Prostate gland (tissue), 2 donors: Measurements from ENCODE around the gene FBXO44.

Experiments
- POLR2A ChIP-seq: fragments of 450-650 bp; IDR thresholded peaks from one replicate; pipeline ENCODE4 v1.6.1; 2016; ENCODE audit warnings: antibody characterized with exemption, mild to moderate bottlenecking
- TF ChIP-seq, protein P1 (sequence below), 4 experiments: fragments of 200-600 bp in 2 of 4; fragments of 450-650 bp in 2 of 4; sonication (generic) in 2 of 4; IDR thresholded peaks; 1 replicate in 3 of 4; 2 replicates in 1 of 4; pipeline ENCODE4 v1.5.1; 2016 to 2019; ENCODE audit warnings: antibody characterized with exemption in 4 of 4, mild to moderate bottlenecking in 2 of 4, moderate library complexity in 2 of 4

DNA sequence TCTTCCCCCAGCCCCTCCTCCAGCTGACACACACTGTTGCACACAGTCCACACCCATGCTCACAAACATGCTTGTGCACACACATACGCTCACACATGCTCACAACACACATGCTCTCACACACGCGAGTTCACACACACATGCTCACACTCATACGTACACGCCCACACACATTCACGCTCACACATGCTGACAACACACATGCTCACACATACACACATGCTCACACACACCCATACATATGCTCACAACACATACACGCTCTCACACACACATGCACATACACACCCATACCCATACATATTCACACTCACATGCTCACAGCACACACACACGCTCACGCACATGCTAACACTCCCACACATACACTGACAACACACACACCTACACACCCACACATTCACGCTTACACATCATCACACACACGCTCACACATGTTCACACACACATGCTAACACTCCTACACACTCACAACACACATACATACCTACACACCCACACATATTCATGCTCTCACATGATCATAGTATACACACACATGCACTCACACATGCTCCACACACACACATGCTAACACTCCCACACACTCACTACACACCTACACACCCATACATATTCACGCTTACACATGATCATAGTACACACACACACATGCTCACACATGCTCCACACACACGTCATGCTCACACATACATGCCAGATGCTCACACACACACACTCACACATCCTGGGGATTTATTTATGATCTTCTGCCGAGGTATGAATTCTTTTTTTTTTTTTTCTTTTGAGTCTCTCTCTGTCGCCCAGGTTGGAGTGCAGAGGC lies 47.5 kb downstream of the FBXO44 start:
- TF ChIP-seq, protein P1, sequence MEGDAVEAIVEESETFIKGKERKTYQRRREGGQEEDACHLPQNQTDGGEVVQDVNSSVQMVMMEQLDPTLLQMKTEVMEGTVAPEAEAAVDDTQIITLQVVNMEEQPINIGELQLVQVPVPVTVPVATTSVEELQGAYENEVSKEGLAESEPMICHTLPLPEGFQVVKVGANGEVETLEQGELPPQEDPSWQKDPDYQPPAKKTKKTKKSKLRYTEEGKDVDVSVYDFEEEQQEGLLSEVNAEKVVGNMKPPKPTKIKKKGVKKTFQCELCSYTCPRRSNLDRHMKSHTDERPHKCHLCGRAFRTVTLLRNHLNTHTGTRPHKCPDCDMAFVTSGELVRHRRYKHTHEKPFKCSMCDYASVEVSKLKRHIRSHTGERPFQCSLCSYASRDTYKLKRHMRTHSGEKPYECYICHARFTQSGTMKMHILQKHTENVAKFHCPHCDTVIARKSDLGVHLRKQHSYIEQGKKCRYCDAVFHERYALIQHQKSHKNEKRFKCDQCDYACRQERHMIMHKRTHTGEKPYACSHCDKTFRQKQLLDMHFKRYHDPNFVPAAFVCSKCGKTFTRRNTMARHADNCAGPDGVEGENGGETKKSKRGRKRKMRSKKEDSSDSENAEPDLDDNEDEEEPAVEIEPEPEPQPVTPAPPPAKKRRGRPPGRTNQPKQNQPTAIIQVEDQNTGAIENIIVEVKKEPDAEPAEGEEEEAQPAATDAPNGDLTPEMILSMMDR (IDR thresholded peaks at IDR 0.05), result no peak
- TF ChIP-seq POLR2A, result no peak
